ENCODE measurements around the gene SMIM33.
"Not testable (repeated sequence)": the region's sequence is repeated elsewhere in the genome, so short reads cannot be mapped to it uniquely, and the experiment has no call there.

Gene SMIM33

GRCh38 chr5:139457653-139458306 lies 13.0 kb upstream of the SMIM33 start:
- DNase-seq = no peak

- peak; percentile 35 to 63 for DNase-seq
Observed at GRCh38 chr5:139458580-139459407, 12.0 kb upstream of the SMIM33 start.

GRCh38 chr5:139459451-139459934 lies 11.3 kb upstream of the SMIM33 start:
- no peak for DNase-seq

GRCh38 chr5:139460455-139460854 lies 10.3 kb upstream of the SMIM33 start:
- DNase-seq = no peak

- DNase-seq = no peak
Observed at GRCh38 chr5:139461176-139461575, 9.6 kb upstream of the SMIM33 start.

- no peak for DNase-seq
Observed at GRCh38 chr5:139461698-139462097, 9.1 kb upstream of the SMIM33 start.

- no peak for DNase-seq
Observed at GRCh38 chr5:139462586-139463276, 8.1 kb upstream of the SMIM33 start, which contains the start of gene ECSCR. Gene ECSCR, minus strand, starts transcription at chr5:139462743. Its CDS starts 73 bp downstream, at chr5:139462670.

GRCh38 chr5:139468421-139468931 lies 2.3 kb upstream of the SMIM33 start:
- peak; percentile 85 to 98 for DNase-seq

- no peak for DNase-seq
Observed at GRCh38 chr5:139472386-139473030, 1.7 kb downstream of the SMIM33 start.

GRCh38 chr5:139473105-139473504 lies 2.3 kb downstream of the SMIM33 start:
- no peak for DNase-seq

GRCh38 chr5:139473565-139473964 lies 2.8 kb downstream of the SMIM33 start:
- DNase-seq = no peak

- DNase-seq = peak; percentile 33 to 39
Observed at GRCh38 chr5:139474890-139475791, 4.3 kb downstream of the SMIM33 start.

GRCh38 chr5:139475865-139476617 lies 5.2 kb downstream of the SMIM33 start:
- no peak for DNase-seq

GRCh38 chr5:139478657-139479423 lies 8.0 kb downstream of the SMIM33 start:
- not testable (repeated sequence) for DNase-seq

- not testable (repeated sequence) for DNase-seq
Observed at GRCh38 chr5:139479729-139480128, 8.9 kb downstream of the SMIM33 start.

GRCh38 chr5:139481122-139481533 lies 10.3 kb downstream of the SMIM33 start:
- no peak for DNase-seq

- peak; percentile 53 to 59 for DNase-seq
Observed at GRCh38 chr5:139481580-139482049, 10.8 kb downstream of the SMIM33 start.

- peak; percentile 79 to 86 for DNase-seq
Observed at GRCh38 chr5:139482050-139482889, 11.5 kb downstream of the SMIM33 start, which contains the start of gene STING1. Gene STING1, minus strand, starts transcription at chr5:139482758. Its CDS starts 1,054 bp downstream, at chr5:139481704.

- DNase-seq = not testable (repeated sequence)
Observed at GRCh38 chr5:139482890-139483208, 12.0 kb downstream of the SMIM33 start.

Data from inflammatory macrophage treated with lipopolysaccharide for 1 hour (primary cell).